Measurements from ENCODE around the gene ITM2B.

Gene ITM2B

GRCh38 chr13:48296528-48296927 is 63.5 kb downstream of the ITM2B start:
- H3K36me3 ChIP-seq (ENCODE audit: control insufficient read depth, low read length), result no peaks in the 10 kb centered on the region
- H3K79me2 ChIP-seq (ENCODE audit: control insufficient read depth, low read length), result no peaks in the 10 kb centered on the region
- no peaks in the 10 kb centered on the region for H4K20me1 ChIP-seq (ENCODE audit: control insufficient read depth, insufficient read depth, low read depth, low read length)
- TF ChIP-seq CTCF (IDR thresholded peaks at IDR 0.05; ENCODE audit: low read depth, low read length, poor library complexity, severe bottlenecking) (no peak), EZH2phosphoT487 (IDR thresholded peaks at IDR 0.05; ENCODE audit: borderline replicate concordance, low read length) (no peak)
- no peaks in the 10 kb centered on the region for H3K9me3 ChIP-seq (ENCODE audit: control insufficient read depth, insufficient read depth, low read length)
- H3K27me3 ChIP-seq (ENCODE audit: control insufficient read depth, low read length), result no peaks in the 10 kb centered on the region
- no peaks in the 10 kb centered on the region for H3K9me2 ChIP-seq (replicated peaks; ENCODE audit: control insufficient read depth, low read length)
- 0 out of 2 replicates have a peak, but pooled peaks cover under 1% of the 10 kb centered on the region for H3F3A ChIP-seq (ENCODE audit: control insufficient read depth, insufficient read depth)
- peak overlapping the region; percentile 2; the same call in 1 of the 2 replicates for H3K4me2 ChIP-seq (ENCODE audit: low read length)
- H3K4me1 ChIP-seq (ENCODE audit: control insufficient read depth, low read length), result peaks cover 12% of the 10 kb centered on the region
- H3K4me3 ChIP-seq (ENCODE audit: low read length), result no peak overlapping the region
- H3K27ac ChIP-seq (ENCODE audit: low read depth, low read length), result no peak overlapping the region

DNA sequence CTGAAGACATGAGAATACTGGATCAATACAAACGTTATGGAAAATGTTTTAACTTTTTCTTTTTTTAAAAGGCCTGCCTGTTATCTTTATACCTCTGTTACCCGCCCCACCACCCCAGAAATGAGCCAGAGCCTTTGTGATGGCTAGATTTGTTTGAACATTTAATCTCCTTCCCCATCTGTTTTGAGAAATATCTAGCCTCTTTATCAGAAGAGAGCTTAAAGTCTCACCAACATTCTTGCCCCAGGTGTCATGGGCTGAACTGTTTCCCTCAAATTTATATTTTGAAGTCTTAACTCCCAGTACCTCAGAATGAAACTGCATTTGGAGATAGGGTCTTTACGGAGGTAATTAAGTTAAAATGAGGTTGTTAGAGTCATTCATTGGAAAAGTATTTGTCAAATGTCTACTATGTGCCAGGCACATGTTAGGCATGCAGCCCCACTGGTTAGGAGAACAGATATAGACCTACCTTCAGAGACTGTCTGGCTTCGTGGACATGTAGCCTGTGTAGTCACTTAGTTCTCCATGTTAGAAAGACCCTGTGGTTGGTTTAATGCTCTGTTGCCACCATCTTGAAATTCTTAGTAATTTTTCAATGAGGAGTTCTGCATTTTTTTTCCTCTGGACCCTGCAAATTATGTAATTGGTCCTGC is 64.3 kb downstream of the ITM2B start:
- no peaks in the 10 kb centered on the region for H3K27me3 ChIP-seq (ENCODE audit: control insufficient read depth, low read length)
- TF ChIP-seq EZH2phosphoT487 (IDR thresholded peaks at IDR 0.05; ENCODE audit: borderline replicate concordance, low read length), result no peak
- TF ChIP-seq CTCF (IDR thresholded peaks at IDR 0.05; ENCODE audit: low read depth, low read length, poor library complexity, severe bottlenecking), result no peak
- H3F3A ChIP-seq (ENCODE audit: control insufficient read depth, insufficient read depth), result peaks cover 2% of the 10 kb centered on the region; the same call in 1 of the 2 replicates
- H3K4me1 ChIP-seq (ENCODE audit: control insufficient read depth, low read length), result peaks cover 15% of the 10 kb centered on the region
- H3K27ac ChIP-seq (ENCODE audit: low read depth, low read length), result no peak overlapping the region
- H3K36me3 ChIP-seq (ENCODE audit: control insufficient read depth, low read length), result peaks cover 3% of the 10 kb centered on the region; the same call in 1 of the 2 replicates
- no peaks in the 10 kb centered on the region for H3K79me2 ChIP-seq (ENCODE audit: control insufficient read depth, low read length)
- H3K9me3 ChIP-seq (ENCODE audit: control insufficient read depth, insufficient read depth, low read length), result no peaks in the 10 kb centered on the region
- no peak overlapping the region for H3K4me2 ChIP-seq (ENCODE audit: low read length)
- no peaks in the 10 kb centered on the region for H4K20me1 ChIP-seq (ENCODE audit: control insufficient read depth, insufficient read depth, low read depth, low read length)
- no peak overlapping the region for H3K4me3 ChIP-seq (ENCODE audit: low read length)
- no peaks in the 10 kb centered on the region for H3K9me2 ChIP-seq (replicated peaks; ENCODE audit: control insufficient read depth, low read length)

DNA sequence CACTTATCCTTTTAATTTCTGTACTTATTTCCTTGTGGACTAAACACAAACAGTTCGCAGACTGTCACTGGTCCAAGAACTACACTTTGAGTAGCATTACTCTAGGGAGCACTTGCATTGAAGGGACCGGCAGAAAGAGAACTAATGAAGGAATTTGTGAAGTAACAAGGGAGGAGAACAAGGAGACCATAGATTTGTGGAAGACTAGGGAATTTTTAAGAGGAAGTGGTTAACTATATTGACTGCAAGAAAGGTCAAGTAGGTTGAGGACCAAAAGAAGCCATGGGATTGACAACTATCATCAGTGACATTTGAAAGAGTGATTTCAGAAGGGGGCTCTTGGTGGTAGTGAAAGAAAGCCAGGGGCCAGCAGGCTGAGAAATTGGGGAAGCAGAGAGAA is 66.6 kb downstream of the ITM2B start:
- Histone ChIP-seq H3F3A (ENCODE audit: control insufficient read depth, insufficient read depth) (peaks cover 6% of the 10 kb centered on the region), H3K4me3 (ENCODE audit: low read length) (no peak overlapping the region), H3K9me2 (replicated peaks; ENCODE audit: control insufficient read depth, low read length) (no peaks in the 10 kb centered on the region), H4K20me1 (ENCODE audit: control insufficient read depth, insufficient read depth, low read depth, low read length) (no peaks in the 10 kb centered on the region), H3K27ac (ENCODE audit: low read depth, low read length) (no peak overlapping the region), H3K27me3 (ENCODE audit: control insufficient read depth, low read length) (no peaks in the 10 kb centered on the region), H3K4me1 (ENCODE audit: control insufficient read depth, low read length) (peaks cover 20% of the 10 kb centered on the region), H3K79me2 (ENCODE audit: control insufficient read depth, low read length) (peaks cover 12% of the 10 kb centered on the region), H3K4me2 (ENCODE audit: low read length) (no peak overlapping the region), H3K9me3 (ENCODE audit: control insufficient read depth, insufficient read depth, low read length) (no peaks in the 10 kb centered on the region), H3K36me3 (ENCODE audit: control insufficient read depth, low read length) (peaks cover 15% of the 10 kb centered on the region)
- TF ChIP-seq CTCF (IDR thresholded peaks at IDR 0.05; ENCODE audit: low read depth, low read length, poor library complexity, severe bottlenecking) (no peak), EZH2phosphoT487 (IDR thresholded peaks at IDR 0.05; ENCODE audit: borderline replicate concordance, low read length) (no peak)

All from DOHH2 (cell line).